ENCODE data around the gene PLA2G4E. TPM values are rescaled to one million over a fixed set of nuclear protein-coding genes. Genes with fewer than 3 reads are reported as not detected.

The PLA2G4E gene
- total RNA-seq, 1 donor from 2014 or later = not detected

DNA sequence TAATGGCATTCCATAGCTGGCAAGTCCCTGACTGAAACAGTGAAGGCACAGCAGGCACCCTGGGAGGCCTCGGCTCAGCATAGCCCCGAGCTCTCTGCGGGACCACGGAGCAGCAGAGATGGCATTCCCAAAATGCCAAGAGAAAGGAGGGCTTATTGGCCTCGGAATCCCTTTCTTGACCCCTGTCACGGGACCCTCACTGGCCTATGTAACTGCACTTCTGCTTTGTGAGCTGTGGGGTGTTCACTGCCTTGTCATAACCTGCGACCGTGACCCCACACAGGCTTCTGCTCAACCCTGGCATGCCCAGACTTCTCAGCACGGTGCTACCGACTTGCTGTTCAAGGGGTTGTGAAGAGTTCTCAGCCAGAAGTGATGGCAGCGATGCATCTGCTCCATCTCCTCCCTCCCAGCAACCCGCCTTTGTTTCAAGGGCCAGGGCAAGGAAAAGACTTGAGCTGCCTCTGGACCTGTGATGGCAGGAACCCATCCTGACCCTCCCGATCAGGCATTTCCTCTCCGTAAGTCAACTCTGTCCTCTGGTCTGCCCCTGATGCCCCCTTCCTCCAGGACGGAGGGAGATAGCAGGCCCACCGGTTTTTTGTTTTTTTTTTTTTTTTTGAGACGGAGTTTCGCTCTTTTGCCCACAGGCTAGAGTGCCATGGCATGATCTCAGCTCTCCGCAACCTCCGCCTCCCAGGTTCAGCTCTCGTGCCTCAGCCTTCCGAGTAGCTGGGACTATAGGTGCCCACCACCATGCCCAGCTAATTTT lies 79.0 kb downstream of the PLA2G4E start:
- FAIRE-seq = no peak
- no peak for DNase-seq (ENCODE audit: low spot score in 2 of 2)

DNA sequence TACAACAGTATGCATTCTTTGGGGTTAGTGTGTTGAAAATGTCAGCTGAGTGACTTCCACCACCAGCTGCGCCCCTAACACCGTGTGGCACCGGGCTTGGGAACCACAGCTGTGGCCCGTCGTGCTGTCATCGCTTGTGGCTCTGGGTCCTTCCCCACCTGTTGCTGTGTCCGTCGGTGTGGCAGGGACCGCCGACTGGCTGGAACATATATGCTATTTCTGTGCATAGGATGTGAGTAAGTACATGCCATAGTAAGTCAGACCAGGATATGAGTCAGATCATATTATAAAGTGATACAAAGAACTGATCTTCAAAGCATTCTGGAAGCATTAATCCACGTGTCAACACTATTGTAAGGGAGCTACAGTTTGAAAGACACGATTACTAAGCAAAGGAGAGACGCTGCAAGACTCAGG lies 80.4 kb downstream of the PLA2G4E start:
- FAIRE-seq (no peak), DNase-seq (ENCODE audit: low spot score in 2 of 2) (no peak)

DNA sequence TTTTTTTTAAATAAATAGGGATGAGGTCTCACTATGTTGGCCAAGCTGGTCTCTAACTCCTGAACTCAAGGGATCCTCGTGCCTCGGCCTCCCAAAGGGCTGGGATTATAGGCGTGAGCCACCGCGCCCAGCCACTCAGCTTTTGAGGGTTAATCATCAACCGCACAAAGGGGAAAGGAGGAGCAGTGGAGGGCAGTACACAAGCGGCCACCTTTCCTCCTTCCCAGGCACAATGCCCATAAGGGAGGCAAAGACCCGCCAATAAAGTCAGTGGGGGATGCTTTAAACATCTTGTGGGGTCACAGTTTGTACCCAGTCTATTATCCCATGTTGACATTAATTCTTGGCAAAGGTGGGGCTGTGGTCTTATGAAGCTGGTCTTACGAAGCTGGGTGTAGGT lies 80.9 kb downstream of the PLA2G4E start:
- DNase-seq (ENCODE audit: low spot score in 2 of 2) (no peak), FAIRE-seq (no peak)

DNA sequence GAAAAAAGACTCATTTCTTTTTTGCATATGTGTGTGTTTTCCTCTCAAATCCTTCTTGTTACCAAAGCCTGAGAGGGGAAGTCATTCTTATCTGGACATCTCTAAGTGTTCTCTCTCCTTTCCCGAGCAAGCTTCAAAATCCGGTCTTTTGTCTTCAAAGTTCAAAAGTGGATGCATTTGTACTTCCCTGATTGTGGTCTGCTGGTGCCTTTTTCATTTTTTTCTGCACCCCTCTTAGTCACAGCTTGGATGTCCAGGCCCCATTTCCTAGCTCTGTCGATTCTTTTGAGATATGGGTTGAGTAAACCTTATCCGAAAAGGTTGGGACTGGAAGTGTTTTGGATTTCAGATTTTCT lies 83.3 kb downstream of the PLA2G4E start:
- DNase-seq (ENCODE audit: low spot score in 2 of 2) (no peak), FAIRE-seq (no peak)

DNA sequence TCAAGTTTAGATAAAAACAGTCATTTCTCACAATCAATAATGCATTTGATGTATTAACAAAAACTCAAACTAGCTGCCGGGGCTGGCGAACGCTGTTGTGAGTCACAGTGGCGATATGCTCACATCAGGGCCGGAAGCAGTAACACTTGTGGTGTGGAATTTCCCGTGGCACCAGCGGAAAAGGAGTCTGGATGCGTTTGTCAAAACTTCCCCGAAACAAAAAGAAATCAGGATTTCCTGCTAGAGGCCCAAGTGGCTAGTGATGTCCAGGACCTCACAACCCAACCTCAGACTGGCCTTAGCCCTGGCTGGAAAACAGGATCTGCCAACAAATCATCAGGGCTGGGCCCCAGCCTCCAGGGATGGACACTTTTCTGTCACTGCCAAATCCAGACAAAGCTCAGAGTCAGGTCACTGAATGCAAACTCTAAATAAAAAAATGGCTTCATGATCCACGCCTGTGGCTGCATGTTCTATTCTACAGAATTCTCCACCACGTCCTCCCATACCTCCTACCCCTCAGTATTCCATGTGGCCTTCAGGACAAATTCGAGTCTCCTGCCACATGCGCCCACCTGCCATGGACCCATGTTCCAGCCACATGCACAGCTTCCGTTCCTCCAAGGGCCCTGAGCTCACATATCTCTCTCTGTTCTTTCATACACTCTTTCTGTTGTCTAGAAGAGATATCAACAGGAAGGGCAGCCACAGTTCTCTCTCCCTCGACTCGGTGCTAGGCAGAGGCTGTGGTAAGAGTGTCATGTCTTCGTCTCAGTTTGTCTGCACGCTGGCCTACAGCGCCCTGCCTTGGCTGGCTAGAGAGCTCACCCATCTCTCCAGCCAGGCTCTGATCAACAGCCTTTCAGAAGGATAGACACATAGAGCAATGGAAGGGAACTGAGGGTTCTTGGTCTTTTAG lies 83.9 kb downstream of the PLA2G4E start:
- DNase-seq (ENCODE audit: low spot score in 2 of 2) = no peak
- FAIRE-seq = no peak

DNA sequence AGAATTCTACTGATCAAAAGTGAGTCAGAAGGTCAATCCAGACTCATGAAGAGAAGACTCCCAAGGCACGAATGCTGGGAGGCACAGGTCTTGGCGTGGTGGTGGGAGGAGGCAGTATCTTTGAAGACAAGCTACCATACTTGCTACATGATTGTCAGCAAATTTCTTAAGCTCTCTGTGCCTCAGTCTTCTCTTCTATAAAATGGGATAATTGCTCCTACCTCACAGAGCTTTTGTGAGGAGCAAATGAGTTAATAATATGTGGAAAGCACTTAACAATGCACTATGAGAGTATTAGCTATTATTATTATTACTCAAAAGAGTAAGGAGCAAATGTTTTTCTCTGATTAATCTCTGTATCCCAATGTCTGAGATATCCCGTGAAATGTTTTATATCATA lies 84.7 kb downstream of the PLA2G4E start:
- FAIRE-seq = no peak

DNA sequence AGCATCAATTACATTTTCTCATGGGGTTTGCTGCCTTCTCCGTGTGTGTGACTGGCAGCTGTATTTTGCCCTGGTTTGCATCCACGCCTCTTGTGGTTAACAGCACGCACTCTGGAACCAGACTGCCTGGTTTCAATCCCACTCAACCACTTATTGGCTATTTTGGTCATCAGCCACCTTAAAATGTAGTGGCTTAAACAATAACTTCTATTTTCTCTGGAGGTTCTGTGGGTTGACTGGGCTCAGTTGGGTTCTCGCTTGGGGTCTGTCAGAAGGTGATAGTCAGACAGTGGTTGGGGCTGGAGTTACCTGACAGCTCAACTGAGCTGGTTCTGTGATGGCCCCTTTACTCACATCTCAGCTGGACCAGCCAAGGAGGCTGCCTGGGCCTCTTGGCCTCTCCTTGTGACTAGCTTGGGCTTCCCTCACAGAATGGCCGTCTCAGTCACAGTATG lies 85.2 kb downstream of the PLA2G4E start:
- no peak for FAIRE-seq

More for the DNA sequence above, 84.7 kb downstream of the PLA2G4E start:
- no peak for DNase-seq (ENCODE audit: low spot score in 2 of 2)

DNA sequence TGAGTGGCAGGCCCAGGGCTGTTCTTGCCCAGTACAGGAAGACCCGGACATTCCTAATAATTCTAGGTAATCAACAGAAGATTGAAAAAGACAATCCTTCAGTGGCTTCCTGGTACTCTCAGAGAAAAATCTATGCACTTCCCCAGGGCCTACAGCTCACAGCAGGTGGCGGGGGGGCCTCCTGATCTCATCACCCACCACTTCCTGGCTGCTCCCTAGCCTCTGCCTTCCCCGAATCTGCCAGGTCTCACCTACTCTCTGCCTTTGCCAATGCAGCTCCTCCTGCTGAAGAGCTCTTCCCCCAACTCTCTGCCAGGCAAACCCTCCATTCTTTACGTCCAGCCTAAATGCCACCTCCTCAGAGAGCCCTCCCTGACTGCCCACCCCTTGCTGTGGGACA lies 86.0 kb downstream of the PLA2G4E start:
- FAIRE-seq (no peak), DNase-seq (ENCODE audit: low spot score in 2 of 2) (no peak)

More for the DNA sequence above, 85.2 kb downstream of the PLA2G4E start:
- DNase-seq (ENCODE audit: low spot score in 2 of 2) = no peak

DNA sequence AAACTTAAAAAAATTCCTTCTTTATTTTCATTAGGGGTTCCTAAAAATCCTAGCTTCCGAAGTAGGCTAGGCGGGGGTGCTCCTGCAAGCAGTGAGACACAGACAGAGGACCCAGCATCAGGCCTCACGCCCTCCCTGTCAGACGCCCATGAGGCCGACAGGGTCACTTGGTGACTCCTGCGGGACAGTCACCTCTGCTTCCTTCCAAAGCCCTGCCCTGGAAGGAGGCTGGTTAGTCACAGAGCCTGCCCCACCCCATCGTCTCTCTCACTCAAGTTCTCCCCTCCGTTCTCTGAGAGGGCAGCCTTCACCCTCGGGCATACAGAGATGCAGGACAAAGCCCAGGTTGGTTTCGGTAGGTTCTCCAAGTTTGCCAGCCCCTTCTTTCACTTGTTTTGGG lies 87.1 kb downstream of the PLA2G4E start:
- no peak for FAIRE-seq
- DNase-seq (ENCODE audit: low spot score in 2 of 2) = no peak

DNA sequence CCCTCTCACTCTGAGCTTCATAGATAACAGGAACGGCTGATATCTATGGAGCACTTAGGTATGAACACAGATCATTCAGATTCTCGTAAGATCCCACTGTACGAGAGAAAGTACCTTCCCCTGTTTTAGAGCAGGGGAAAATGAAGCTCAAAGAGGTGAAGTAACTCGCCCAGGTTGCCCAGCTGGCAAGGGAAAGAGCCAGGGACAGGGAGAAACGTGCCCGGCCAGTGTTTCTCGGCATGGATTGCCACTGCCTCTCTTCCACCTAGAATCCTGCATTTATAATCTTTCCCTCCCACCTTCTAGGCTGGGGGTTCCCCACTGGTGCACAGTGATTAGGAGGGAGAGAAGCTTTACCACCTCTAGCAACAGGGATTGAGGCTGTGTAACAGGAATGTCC lies 87.5 kb downstream of the PLA2G4E start:
- DNase-seq (ENCODE audit: low spot score in 2 of 2) = no peak
- no peak for FAIRE-seq

DNA sequence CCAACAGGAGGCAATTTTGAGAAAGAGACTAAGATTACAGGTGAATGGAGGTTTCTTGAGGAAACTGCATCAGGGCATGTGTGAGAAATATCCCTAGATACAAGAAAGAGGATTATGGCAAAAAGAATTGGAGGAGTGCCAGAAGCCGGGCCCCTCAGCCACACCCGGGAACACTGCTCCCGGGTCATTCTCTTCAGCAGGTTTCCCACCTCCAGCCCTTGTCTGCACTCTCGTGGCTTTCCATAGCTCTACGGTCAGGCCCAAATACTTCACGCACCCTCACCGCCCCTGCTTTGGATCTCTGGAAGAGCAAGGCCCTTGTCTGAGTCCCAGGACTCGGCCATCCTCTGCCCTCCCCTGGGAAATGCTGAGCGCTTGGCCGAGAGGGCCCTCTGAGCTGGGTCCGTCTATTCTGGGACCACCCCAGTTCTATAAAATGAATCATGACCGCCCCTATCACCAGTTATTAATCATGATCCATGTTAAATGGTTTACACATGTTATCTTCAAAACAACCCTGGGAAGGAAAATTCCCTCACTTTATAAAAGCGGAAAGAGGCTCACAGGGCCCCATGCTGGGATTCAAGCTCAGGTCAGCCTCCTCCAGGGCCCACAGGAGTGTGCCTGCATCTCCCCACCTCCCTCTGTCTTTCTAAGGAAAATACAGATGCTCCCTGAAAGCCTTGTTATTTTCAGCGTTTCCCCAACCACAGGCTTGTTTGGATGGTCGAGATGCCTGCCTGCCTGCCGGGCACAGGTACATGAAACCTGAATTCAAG lies 88.1 kb downstream of the PLA2G4E start:
- DNase-seq (ENCODE audit: low spot score in 2 of 2) = no peak
- no peak for FAIRE-seq

DNA sequence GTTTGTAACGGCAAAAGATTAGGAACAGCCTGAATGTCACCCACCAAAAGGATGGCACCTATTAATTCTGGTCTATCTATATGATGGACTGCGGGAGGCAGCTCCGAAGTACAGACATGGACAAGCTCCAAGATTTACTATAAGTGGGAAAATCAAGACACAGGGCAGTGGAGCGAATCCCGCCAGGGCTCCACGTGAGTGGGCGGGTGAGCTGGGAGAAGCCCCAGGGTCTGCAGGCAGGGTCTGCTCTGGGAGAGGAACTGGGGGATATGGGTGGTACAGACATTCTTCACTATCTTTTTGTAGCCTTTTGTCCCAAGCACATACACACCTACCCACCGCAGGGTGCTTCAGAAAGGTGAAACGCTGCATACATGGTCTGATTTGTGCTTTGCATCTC lies 88.7 kb downstream of the PLA2G4E start:
- no peak for DNase-seq (ENCODE audit: low spot score in 2 of 2)

More for the DNA sequence above, 88.7 kb downstream of the PLA2G4E start:
- no peak for FAIRE-seq

Other genes with a start within 250 kb of the PLA2G4E start
- gene MAPKBP1, start 246.6 kb downstream of the PLA2G4E start, total RNA-seq = 31.4 TPM
- gene JMJD7, start 192.9 kb downstream of the PLA2G4E start, total RNA-seq = 0.82 TPM
- gene PLA2G4B, start 182.2 kb downstream of the PLA2G4E start, total RNA-seq = 2.4 TPM
- 0.41 TPM for gene SPTBN5, start 127.0 kb downstream of the PLA2G4E start, total RNA-seq
- gene EHD4, start 48.5 kb downstream of the PLA2G4E start, total RNA-seq = 2.0 TPM
- under 0.01 TPM for gene PLA2G4D, start 73.5 kb upstream of the PLA2G4E start, total RNA-seq
- gene PLA2G4F, start 135.6 kb upstream of the PLA2G4E start, total RNA-seq = not detected
- gene VPS39, start 187.3 kb upstream of the PLA2G4E start, total RNA-seq = 54.2 TPM